ENCODE data around the gene PTBP3. TPM values are rescaled to one million over a fixed set of nuclear protein-coding genes. Genes with fewer than 3 reads are reported as not detected.

Gene PTBP3
- total RNA-seq, 1 donor from 2014 or later, result 42.5 TPM

GRCh38 chr9:112233769-112234168 is 99.7 kb downstream of the PTBP3 start:
- Mint-ChIP-seq H3K4me1 (no peaks in the 10 kb centered on the region), H3K4me3 (no peak overlapping the region), H3K27me3 (ENCODE audit: low read depth) (no peaks in the 10 kb centered on the region), H3K9me3 (no peaks in the 10 kb centered on the region), H3K27ac (ENCODE audit: unreplicated experiment) (no peak overlapping the region), H3K36me3 (ENCODE audit: low read depth) (peaks cover 2% of the 10 kb centered on the region)
- TF ChIP-seq CTCF (conservative IDR thresholded peaks at IDR 0.05), result no peak
- no peak for DNase-seq (ENCODE audit: low read depth, low spot score)

- TF ChIP-seq CTCF (conservative IDR thresholded peaks at IDR 0.05), result no peak
- Mint-ChIP-seq H3K36me3 (ENCODE audit: low read depth) (peaks cover 4% of the 10 kb centered on the region), H3K9me3 (no peaks in the 10 kb centered on the region), H3K27me3 (ENCODE audit: low read depth) (no peaks in the 10 kb centered on the region), H3K27ac (ENCODE audit: unreplicated experiment) (no peak overlapping the region), H3K4me1 (no peaks in the 10 kb centered on the region), H3K4me3 (no peak overlapping the region)
- no peak for DNase-seq (ENCODE audit: low read depth, low spot score)
Measured at GRCh38 chr9:112232233-112232632, 101.2 kb downstream of the PTBP3 start.

- no peaks in the 10 kb centered on the region for H3K27me3 Mint-ChIP-seq (ENCODE audit: low read depth)
- H3K4me1 Mint-ChIP-seq, result no peaks in the 10 kb centered on the region
- H3K4me3 Mint-ChIP-seq, result no peak overlapping the region
- no peak for DNase-seq (ENCODE audit: low read depth, low spot score)
- peaks cover 15% of the 10 kb centered on the region for H3K36me3 Mint-ChIP-seq (ENCODE audit: low read depth)
- no peak for TF ChIP-seq CTCF (conservative IDR thresholded peaks at IDR 0.05)
- no peaks in the 10 kb centered on the region for H3K9me3 Mint-ChIP-seq
- H3K27ac Mint-ChIP-seq (ENCODE audit: unreplicated experiment), result no peak overlapping the region
Measured at GRCh38 chr9:112226091-112226490, 107.3 kb downstream of the PTBP3 start.

GRCh38 chr9:112224401-112225289 is 108.8 kb downstream of the PTBP3 start:
- Mint-ChIP-seq H3K4me1 (peaks cover 3% of the 10 kb centered on the region), H3K4me3 (no peak overlapping the region), H3K9me3 (no peaks in the 10 kb centered on the region), H3K36me3 (ENCODE audit: low read depth) (peaks cover 13% of the 10 kb centered on the region), H3K27ac (ENCODE audit: unreplicated experiment) (no peak overlapping the region), H3K27me3 (ENCODE audit: low read depth) (no peaks in the 10 kb centered on the region)
- DNase-seq (ENCODE audit: low read depth, low spot score), result no peak
- no peak for TF ChIP-seq CTCF (conservative IDR thresholded peaks at IDR 0.05)

GRCh38 chr9:112218908-112219307 is 114.5 kb downstream of the PTBP3 start:
- Mint-ChIP-seq H3K9me3 (no peaks in the 10 kb centered on the region), H3K36me3 (ENCODE audit: low read depth) (no peaks in the 10 kb centered on the region), H3K4me1 (peaks cover 3% of the 10 kb centered on the region), H3K4me3 (no peak overlapping the region), H3K27me3 (ENCODE audit: low read depth) (no peaks in the 10 kb centered on the region), H3K27ac (ENCODE audit: unreplicated experiment) (no peak overlapping the region)
- TF ChIP-seq CTCF (conservative IDR thresholded peaks at IDR 0.05), result no peak
- DNase-seq (ENCODE audit: low read depth, low spot score), result no peak

Measured in neural crest cell (in vitro differentiated cells).